ENCODE measurements around the gene MRPL54. TPM values are rescaled to one million over a fixed set of nuclear protein-coding genes. Genes with fewer than 3 reads are reported as not detected.

Gene MRPL54
- total and polyA plus RNA-seq, 12 donors: 61.4 to 124 (median 69.3) TPM

GRCh38 chr19:3736106-3736724 is 26.3 kb upstream of the MRPL54 start:
- no peak overlapping the region for H3K4me3 ChIP-seq
- no peak overlapping the region for H3K27ac ChIP-seq
- H3K27me3 ChIP-seq: peaks cover 0 to 20% (median 0%) of the 10 kb centered on the region in 7 donors
- DNase-seq (no peak), ATAC-seq (peak in 1 of 8 donors; percentile 15)
- H3K4me1 ChIP-seq: no peaks in the 10 kb centered on the region
- no peak for TF ChIP-seq CTCF (IDR thresholded peaks at IDR 0.05)
- no peaks in the 10 kb centered on the region for H3K9me3 ChIP-seq
- H3K36me3 ChIP-seq: no peaks in the 10 kb centered on the region
- 77 to 78% methylated on average over 21 of the region's 21 CpGs for WGBS, 2 donors
- intact Hi-C loops (cut with DNase I): no loop called here

- 83 to 87% methylated on average over 10 of the region's 10 CpGs for WGBS, 2 donors
- ATAC-seq (no peak), DNase-seq (no peak)
- intact Hi-C loops (cut with DNase I): no loop called here
- H3K27me3 ChIP-seq: peaks cover 0 to 20% (median 0%) of the 10 kb centered on the region in 7 donors
- no peaks in the 10 kb centered on the region for H3K9me3 ChIP-seq
- no peak for TF ChIP-seq CTCF (IDR thresholded peaks at IDR 0.05)
- H3K36me3 ChIP-seq: no peaks in the 10 kb centered on the region
- no peak overlapping the region for H3K27ac ChIP-seq
- no peak overlapping the region for H3K4me3 ChIP-seq
- no peaks in the 10 kb centered on the region for H3K4me1 ChIP-seq
Measured at GRCh38 chr19:3737487-3738205, 24.8 kb upstream of the MRPL54 start.

GRCh38 chr19:3738477-3739220 is 23.8 kb upstream of the MRPL54 start:
- 84 to 85% methylated on average over 32 of the region's 32 CpGs for WGBS, 2 donors
- ATAC-seq (no peak), DNase-seq (no peak)
- Histone ChIP-seq H3K27ac (no peak overlapping the region), H3K9me3 (no peaks in the 10 kb centered on the region), H3K36me3 (no peaks in the 10 kb centered on the region), H3K4me1 (no peaks in the 10 kb centered on the region), H3K4me3 (no peak overlapping the region), H3K27me3 (peaks cover 0 to 18% (median 0%) of the 10 kb centered on the region in 7 donors)
- intact Hi-C loops (cut with DNase I): no loop called here
- TF ChIP-seq CTCF (IDR thresholded peaks at IDR 0.05): no peak

GRCh38 chr19:3740431-3740830 is 22.1 kb upstream of the MRPL54 start:
- Histone ChIP-seq H3K27me3 (peaks cover 0 to 7% (median 0%) of the 10 kb centered on the region in 7 donors), H3K4me1 (no peaks in the 10 kb centered on the region), H3K4me3 (no peak overlapping the region), H3K9me3 (no peaks in the 10 kb centered on the region), H3K27ac (no peak overlapping the region), H3K36me3 (no peaks in the 10 kb centered on the region)
- ATAC-seq (no peak), DNase-seq (no peak)
- TF ChIP-seq CTCF (IDR thresholded peaks at IDR 0.05): no peak
- intact Hi-C loops (cut with DNase I): no loop called here
- 90 to 93% methylated on average over 24 of the region's 24 CpGs for WGBS, 2 donors
